ENCODE measurements around the gene RAD51B.

DNA sequence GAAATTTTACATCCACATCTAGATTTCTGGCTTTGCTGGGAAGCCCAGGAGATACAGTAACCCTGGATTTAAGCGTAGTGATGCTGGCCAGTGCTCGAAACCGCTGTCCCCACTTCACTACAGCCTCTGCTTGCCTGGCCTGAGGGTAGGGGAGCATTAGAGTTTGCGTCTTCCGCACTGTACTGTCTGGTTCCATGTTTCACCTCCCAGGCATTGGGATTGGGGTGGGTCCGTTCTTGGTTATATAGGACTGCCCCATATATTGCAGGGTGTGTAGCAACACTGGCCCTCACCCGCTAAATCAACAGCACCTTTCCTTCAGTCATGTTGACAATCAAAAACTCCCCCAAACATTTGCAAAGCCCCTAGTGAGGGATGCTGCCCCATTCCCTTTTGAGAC is 732.5 kb downstream of the RAD51B start:
- TF ChIP-seq NR1H2 (CRISPR knock-in tag; IDR thresholded peaks at IDR 0.05; ENCODE audit: borderline replicate concordance, low read depth) (no peak), IRF2 (CRISPR knock-in tag; IDR thresholded peaks at IDR 0.05) (no peak), CTCF (CRISPR knock-in tag; IDR thresholded peaks at IDR 0.05) (no peak), EP300 (IDR thresholded peaks at IDR 0.05; ENCODE audit: low read depth in 2 of 2, low read length in 2 of 2) (no peak), EP300 (CRISPR knock-in tag; IDR thresholded peaks at IDR 0.05; ENCODE audit: borderline replicate concordance) (no peak)

All from HepG2 (cell line).